Skeletal muscle cell (primary cell): ENCODE measurements around the gene LZTR1.
"Not testable (repeated sequence)": the region's sequence is repeated elsewhere in the genome, so short reads cannot be mapped to it uniquely, and the experiment has no call there.

Experiments used
- DNase-seq: peaks from one replicate; pipeline ENCODE4 v3.0.0-alpha.2; 2010; ENCODE audit warnings: low read depth
- H3K4me3 ChIP-seq: 2 replicates; pipeline ENCODE4 v1.5.1; 2011; ENCODE audit warnings: low read depth, mild to moderate bottlenecking, control low read depth, low read length, moderate library complexity

Gene LZTR1

DNA sequence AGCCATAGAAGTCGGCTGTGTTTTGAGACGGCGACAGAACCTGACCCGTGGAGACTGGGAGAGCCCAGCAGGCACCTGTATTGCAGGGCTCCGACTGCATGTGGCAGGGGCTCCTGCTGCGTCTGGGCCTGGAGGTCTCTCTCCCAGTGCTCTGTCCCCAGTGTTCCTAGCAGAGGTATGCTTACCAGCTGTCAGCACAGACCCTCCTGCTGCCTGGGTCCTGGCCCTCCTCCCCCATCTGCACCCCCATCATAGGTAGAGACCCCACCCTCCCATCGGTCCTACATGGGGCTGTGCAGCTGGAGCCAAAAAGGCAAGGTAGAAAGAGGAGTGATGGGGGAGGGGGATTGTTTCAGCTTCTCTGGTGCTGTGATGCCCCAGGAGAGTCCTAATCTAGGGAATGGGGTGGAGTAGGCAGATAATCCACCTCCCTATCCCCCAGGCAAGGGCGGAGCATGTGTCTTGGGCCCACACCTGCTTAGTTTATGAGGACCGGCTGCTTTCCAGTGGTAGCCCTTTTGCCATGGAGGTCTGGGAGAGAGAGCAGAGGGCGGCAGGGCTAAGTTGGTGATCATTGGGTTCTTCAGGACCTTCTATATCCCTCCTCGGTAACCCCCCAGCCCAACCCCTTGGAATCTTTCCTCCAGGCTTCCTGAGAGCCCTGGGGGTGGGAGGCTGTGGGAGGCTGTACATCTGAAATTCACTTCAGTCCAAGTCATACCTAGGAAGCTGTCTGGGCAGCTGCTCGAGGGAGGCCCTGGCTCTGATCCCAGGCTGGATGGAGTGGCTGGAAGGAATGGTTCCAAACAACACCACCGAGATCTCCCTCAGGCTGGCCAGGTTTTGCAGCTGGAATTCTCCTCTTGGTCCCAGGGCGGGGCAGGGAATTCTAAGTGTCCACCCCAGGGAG is 44.9 kb downstream of the LZTR1 start:
- no peak for DNase-seq

DNA sequence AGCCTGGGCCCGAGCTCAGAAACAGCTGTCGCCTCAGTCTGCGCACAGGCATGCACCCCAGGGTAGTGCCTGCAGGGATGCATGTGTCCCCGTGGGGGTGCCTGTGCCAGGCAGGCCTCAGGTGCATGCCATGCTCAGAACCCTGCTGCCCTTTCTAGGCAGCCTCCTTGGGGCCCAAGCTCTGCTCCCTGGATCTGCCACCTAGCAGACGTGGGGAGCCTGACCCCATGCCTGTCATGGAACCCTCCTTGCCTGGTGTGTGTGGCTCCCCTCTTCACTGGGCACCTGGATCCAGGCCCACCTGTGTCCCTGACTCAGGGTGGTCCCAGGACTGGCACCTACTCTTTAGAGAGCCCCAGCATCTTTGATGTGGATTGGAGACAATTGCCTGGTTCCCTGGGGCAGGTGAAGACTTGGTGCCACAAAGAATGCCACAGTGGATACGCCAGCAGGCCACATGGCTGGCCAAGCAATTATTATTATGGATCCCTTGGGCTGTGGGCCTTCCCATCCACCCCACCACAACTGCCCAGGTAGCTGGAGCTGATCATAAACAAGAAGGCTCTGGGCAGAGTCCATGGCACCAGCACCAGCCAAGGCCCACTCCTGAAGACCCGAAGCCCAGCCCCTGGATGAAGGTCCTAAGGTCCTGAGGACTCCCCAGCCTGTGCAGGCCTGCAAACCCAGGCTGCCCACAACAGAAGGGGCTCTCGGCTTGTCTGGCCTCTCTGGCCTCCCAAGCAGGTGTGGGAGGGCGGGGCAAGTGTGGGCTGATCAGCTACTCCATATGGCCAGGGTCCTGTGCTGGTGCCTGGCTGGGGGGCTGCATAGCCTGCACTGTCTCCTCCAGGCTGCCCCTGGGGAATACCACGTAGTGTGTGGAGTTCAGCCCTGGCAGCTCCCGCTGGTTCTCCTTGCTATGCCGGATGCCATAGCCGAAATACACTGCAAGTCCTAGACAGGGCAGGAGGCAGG is 46.5 kb downstream of the LZTR1 start:
- no peak for DNase-seq
- no peak overlapping the region for H3K4me3 ChIP-seq

More for the DNA sequence above, 44.9 kb downstream of the LZTR1 start:
- no peak overlapping the region for H3K4me3 ChIP-seq

DNA sequence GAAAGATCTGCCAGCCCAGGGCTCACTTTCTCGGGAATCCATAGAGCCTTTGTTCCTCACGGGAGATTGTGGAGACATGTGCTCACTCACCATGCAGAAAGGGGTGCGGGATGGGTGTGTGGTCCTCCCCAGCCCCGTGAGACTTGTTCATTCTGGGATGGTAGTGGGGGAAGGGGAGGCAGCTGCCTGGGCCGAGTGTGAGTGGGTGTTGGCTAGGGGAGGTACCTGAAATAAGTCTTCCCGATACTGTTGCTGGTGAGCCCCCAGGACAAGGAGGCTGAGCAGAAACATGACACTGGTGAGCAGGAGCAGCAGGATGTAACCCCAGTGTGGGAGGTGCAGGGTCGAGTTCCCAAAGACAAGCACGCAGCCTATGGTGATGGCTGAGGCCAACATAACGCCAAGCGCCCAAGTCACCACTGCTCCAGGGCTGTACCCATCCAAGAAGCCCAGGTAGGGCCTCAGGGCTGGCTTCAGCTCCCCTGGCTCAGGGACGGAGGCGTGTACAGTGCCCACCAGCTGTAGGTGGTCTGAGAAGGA is 47.5 kb downstream of the LZTR1 start:
- no peak overlapping the region for H3K4me3 ChIP-seq

DNA sequence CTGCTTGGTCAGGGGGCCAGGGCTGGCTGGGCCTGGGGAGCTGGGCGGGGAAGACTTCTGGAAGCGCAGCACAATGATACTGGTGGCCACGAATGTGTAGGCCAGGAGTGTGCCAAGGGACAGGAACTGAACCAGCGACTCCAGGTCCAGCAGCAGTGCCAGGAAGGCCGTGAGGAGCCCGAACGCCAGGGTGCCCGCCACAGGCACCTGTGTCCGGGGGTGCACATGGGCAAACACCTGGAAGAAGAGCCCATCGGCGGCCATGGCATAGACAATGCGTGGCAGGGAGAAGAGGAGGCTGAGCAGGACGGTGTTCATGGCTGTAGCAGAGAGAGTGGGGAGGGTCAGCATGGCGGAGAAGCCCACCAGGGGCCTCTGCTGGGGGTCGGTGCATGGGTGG is 47.9 kb downstream of the LZTR1 start:
- no peak for DNase-seq
- H3K4me3 ChIP-seq, result no peak overlapping the region

More for the DNA sequence above, 47.5 kb downstream of the LZTR1 start:
- DNase-seq, result no peak

DNA sequence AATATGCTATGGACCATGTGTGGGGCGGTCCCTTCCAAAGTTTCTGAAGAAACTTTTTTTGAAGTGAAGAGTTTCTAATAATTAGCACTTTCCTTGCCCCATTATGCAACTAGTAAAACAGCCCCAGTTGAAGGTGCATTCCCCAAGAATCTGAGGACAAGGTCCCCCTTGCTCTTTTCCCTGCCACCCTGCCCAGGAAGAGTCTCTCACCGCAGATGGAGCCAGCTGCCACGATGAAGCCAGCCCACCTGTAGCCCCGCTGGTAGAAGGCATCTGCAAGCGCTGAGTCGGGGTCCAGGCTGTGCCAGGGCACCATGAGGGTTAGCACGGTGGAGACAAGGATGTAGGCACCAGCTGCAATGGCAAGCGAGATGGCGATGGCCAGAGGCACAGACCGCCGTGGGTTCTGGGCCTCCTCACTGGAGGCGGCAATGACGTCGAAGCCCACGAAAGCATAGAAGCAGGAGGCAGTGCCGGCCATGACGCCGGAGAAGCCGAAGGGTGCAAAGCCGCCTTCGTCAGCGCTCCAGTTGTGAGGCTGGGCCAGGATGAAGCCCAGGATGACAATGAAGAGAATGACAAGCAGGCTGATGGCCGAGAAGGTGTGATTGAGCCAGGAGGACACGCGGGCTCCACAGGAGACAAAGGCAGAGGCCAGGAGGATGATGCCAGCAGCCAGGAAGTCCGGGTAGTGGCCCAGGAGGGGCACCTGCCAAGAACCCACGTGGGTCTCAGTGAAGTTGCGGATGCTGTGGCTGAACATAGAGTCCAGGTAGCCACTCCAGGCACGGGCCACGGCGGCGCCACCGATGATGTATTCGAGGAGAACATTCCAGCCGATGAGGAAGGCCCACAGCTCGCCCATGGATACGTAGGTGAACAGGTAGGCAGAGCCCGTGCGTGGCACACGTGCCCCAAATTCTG is 48.8 kb downstream of the LZTR1 start:
- DNase-seq, result no peak
- no peak overlapping the region for H3K4me3 ChIP-seq

DNA sequence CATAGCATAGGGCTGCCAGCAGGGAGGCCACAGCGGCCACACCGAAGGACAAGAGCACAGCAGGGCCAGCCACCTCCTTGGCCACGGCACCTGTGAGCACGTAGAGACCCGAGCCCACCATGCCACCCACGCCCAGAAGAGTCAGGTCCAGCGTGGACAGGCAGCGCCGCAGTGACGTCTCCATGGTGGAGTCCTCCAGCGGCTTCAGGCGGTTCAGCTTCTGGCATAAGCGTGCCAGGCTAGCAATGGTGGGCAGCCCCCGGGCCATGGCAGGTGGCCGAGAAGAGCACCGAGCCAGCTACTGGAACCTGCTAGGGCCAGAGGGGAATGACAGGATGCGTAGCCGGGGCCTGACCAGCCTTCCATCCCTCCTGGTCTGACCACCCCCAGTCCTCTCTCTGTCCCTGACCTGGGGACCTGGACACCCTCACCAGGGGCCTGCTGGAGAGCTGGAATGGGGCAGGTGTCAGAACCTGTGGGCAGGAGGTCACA is 49.5 kb downstream of the LZTR1 start:
- DNase-seq, result no peak
- no peak overlapping the region for H3K4me3 ChIP-seq

DNA sequence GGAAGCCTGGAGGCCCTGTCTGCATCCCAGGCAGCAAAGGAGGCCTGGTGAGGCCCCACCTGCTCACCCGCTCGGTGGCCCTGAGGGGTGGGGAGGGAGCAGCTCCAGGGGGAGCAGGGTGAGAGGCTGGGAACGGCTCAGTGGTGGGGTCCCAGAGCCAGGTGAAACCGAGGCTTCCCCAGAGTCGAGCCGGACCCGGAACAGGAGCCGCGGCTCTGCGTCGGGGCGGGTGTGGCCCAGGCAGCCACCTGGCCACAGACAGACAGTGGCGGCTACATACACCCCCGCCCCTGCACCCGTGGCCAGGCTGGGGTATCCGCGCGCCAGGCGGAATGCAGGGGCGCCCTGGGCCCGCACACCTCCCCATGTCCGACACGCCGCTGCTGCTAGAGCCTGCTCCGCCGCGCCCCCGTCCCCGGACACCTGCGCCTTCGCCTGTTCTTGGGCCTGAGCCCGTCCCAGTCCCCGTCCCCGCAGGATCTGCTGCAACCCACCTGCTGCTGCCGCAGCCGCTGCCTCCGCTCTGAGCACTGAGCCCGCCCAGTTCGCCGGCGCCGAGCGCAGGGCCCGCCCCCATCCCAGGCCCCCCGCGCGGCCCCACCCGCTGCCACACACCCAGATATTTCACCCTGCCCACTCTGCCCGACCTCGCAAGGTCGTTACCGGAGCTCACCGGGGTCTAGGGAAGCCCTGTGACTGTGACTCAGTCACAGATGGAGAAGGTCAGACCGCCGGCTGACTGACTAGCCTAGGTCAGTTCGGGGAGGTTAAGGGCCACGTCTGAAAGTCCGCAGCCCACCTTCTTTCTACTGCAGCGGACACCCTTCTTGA is 50.2 kb downstream of the LZTR1 start, which contains the start of gene SLC7A4:
TSS of gene SLC7A4 (minus strand) at position 525 of the 831 bp plus-strand sequence. CDS start 749 bp downstream, outside the sequence.
- DNase-seq, result no peak
- H3K4me3 ChIP-seq, result peak within 1 kb of the TSS; percentile 11

DNA sequence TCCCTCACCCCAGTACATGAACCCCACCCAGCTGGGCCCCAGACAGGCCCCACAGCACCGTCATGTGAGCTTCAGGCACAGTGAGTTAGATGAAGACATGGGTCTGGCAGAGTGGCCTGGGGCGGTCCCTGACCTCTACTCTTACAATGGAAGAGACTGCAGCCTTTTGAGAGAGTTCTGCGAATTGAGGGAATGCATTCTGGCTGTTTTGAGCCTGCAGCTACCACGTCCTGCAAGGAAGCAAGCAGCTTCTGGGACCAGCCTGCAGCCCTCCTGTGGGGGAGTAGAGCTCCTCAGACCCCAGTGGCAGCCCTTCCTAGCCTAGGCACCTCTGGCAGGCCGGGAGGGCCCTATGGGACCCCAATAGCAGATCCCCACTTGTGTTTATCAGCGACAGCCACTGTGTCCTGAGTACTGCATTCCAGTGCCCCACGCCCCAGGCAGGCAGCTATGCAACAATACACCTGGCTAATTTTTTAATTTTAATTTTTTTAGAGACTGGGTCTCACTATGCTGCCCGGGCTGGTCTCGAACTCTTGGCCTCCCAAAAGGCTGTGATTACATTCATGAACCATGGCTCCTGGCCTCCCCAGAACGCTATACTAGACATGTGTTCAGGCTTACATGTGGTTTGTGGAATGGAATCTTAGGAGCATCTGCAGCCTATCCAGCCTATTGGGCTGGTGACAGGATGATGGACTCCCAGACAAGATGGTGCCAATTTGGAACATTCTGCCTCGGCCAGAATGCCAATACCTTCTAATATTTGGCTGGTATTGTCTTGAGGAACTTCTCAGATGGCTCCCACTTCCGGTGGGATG is 51.0 kb downstream of the LZTR1 start:
- H3K4me3 ChIP-seq, result no peak overlapping the region
- DNase-seq, result no peak

DNA sequence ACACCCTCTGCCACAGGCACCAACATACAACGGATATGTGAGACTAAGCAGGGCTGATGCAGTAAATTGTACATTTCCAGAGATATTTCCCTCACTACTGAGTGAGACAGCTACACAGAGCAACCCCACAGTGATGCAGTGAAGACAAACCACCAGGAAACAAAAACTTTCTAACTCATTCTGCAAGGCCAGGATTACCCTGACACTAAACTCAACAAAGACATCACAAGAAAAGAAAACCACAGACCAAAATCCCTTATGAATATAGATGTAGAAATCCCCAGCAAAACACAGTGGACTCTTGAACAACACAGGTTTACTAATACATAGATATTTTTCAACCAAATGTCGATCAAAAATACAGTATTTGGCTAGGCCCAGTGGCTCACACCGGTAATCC is 51.8 kb downstream of the LZTR1 start:
- H3K4me3 ChIP-seq, result no peak overlapping the region

DNA sequence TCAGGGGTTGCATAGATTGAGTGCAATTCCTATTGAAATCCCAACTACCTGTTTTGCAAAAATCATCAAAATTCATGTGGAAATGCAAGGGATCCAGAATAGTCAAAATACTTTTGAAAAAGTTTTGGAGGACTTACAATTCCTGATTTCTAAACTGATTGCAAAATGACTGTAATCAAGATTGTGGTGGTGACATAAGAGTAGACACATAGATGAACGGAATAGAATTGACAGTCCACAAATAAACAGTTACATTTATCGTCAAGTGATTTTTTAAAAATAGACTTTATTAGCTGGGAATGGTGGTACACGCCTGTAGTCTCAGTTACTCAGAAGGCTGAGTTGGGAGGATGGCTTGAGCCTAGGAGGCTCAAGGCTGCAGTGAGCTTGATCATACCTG is 52.9 kb downstream of the LZTR1 start:
- DNase-seq, result no peak

More for the DNA sequence above, 51.8 kb downstream of the LZTR1 start:
- no peak for DNase-seq

DNA sequence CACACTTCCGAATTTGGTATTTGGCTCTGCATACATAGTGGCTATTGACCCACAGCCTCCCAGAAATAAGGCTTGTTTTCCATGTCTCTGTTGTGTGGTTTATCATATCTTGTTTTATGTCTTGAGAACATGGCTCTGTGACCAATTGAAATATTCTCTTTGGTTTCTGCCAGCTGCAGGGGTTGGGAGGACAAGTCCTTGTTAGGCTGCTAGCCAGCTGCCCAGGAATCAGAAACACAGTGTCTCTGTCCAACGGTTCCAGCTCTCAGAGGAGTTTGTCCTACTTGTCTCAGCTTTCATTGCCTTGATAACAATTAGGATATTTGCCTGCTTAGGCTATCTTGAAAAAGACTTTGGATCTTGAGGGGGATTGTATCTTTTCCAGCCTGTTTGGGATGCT is 56.3 kb downstream of the LZTR1 start:
- peak; percentile 25 for DNase-seq
- H3K4me3 ChIP-seq, result no peak overlapping the region

More for the DNA sequence above, 52.9 kb downstream of the LZTR1 start:
- no peak overlapping the region for H3K4me3 ChIP-seq

DNA sequence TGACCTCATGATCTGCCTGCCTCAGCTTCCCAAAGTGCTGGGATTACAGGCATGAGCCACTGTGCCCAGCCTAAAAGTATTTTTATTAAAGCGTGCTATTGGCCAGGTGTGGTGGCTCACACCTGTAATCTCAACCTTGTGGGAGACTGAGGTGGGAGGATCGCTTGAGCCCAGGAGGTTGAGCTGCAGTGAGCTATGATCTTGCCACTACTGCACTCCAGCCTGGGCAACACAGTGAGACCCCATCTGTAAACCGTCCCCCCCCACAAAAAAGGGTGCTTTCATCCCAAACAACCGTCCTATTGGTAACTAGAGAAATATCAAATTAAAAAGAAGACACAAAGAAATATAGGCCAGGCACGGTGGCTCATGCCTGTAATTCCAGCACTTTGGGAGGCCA is 57.1 kb downstream of the LZTR1 start:
- not testable (repeated sequence) for DNase-seq

DNA sequence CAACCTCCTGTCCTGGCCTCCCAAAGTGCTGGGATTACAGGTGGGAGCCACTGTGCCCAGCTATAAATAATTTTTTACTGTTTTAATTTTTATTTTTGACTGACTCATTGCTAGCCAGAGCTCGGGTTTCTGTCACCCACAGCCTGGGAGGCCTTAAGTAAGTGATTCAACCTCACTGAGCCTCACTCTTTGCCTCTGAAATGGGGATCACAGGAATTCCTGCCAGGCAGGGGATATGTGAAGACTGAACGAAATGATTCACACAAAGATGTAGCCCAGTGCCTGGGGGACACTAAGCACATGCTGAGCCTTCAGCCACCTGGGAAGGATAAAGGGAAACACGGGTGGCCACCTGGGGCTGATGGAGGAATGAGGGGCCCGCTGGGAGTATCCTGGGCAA is 59.8 kb downstream of the LZTR1 start:
- DNase-seq, result peak; percentile 56
- H3K4me3 ChIP-seq, result no peak overlapping the region

More for the DNA sequence above, 57.1 kb downstream of the LZTR1 start:
- not testable (repeated sequence) for H3K4me3 ChIP-seq

DNA sequence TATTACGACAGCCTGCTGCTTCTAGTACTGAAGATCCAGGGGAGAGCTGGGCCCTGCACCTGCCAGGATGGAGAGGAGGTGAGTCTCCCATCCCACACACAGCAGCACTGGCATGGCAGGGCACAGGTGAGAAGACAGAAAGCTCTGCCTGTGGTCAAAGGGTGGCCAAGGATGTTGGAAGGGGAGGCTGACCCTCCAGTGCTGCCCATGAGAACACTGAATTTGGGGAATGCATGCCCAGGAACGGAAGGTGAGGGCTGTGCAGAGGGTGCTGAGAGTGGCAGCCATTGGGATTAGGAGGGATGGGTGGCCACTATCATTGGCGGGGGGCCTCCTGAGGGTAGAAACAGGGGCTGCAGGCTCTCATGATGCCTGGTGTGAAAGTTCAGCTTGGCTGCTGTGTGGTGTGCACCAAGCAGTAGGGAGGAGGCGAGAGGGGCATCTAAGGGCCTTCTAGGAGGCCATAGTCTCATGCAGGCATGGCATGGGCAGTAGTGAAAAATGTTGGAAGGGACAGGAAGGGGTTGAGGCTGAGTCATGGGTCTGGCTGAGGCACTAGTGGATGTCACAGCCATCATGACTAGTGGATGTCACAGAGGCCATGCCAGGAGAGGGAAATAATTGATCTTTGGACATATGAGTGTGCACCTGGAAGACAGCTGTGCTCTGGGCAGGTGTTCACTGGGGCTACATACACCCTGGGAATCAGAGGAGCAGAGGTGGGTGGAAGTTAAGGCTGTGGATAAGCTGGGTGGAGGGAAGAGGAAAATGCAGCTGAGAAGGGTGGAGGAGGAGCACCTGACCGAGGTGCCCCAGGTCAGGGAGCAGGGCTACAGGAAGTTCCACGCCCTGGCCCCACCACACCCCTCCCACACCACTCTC is 61.1 kb downstream of the LZTR1 start:
- no peak overlapping the region for H3K4me3 ChIP-seq
- DNase-seq, result no peak

DNA sequence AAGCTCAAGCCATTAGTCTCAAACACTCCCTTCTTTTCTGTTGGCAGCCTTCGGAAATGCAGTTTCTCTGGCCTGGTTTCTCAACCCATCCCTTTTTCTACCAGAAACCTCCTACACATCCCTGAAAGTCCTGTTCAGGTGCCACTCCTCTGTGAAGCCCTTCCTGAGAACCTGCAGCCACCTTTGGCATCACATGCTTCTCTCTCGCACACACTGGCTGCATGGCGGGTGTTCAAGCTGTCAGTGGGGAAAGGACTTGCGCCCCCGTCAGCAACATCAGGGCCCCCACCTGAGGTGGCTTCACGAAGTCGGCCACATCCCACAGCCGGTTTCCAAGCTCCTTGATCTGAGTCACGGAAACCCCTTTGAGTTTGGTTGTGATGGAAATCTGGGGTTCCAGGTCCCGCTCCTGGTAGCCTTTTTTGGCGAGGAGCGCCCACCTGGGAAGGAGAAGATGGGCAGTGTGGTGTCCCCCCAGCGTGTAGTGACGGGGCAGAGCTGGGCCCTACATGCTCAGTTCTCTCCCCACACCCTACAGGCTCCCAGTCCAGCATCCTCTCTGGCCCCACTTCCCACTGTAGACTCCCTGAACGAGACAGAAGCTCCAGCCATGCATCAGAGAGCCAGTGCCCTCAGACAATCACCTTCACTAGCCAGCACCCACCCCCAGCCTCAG is 61.9 kb downstream of the LZTR1 start:
- no peak overlapping the region for H3K4me3 ChIP-seq
- DNase-seq, result no peak
